ENCODE data around the gene NR6A1. TPM values are rescaled to one million over a fixed set of nuclear protein-coding genes. Genes with fewer than 3 reads are reported as not detected.
A peak's percentile ranks its signal among the peaks of the same experiment; 100 is the strongest.
"Not testable (repeated sequence)": the region's sequence is repeated elsewhere in the genome, so short reads cannot be mapped to it uniquely, and the experiment has no call there.

NR6A1 gene
- total RNA-seq, 2 experiments from 2014 or later: 0.74 to 1.1 TPM

- Mint-ChIP-seq H3K4me1 (ENCODE audit: low read depth) (peaks cover 35% of the 10 kb centered on the region), H3K4me3 (no peak overlapping the region), H3K27me3 (peaks cover 51% of the 10 kb centered on the region)
These were observed 3.2 kb upstream of the NR6A1 start for GRCh38 chr9:124774129-124774978.

GRCh38 chr9:124773473-124774128, 2.5 kb upstream of the NR6A1 start:
- POLR2A ChIA-PET: interaction anchor here (0.6 to 8.8 kb wide), 3 partner anchors 84 to 904 kb away, joined by 3 to 120 read pairs (median 9); partner anchors contain the start of genes ARPC5L, RPL35 and WDR38
- peaks cover 54% of the 10 kb centered on the region for H3K27me3 Mint-ChIP-seq
- H3K36me3 Mint-ChIP-seq (ENCODE audit: low read depth): no peaks in the 10 kb centered on the region
- no peak for TF ChIP-seq CTCF (IDR thresholded peaks at IDR 0.05)
- H3K27ac Mint-ChIP-seq: no peak overlapping the region
- CTCF ChIA-PET: interaction anchor here (0.6 to 13.8 kb wide), 15 partner anchors 7 to 595 kb away, joined by 3 to 431 read pairs (median 5); partner anchors contain the start of genes ARPC5L, RPL35 and WDR38
- H3K4me3 Mint-ChIP-seq: peak overlapping the region; percentile 22
- DNase-seq (no peak), ATAC-seq (no peak)
- H3K4me1 Mint-ChIP-seq (ENCODE audit: low read depth): peaks cover 40% of the 10 kb centered on the region
- no peaks in the 10 kb centered on the region for H3K9me3 Mint-ChIP-seq
- intact Hi-C loops (cut with micrococcal nuclease): loop anchor here (1.0 kb wide), 1 partner anchor 80 kb away; the partner anchor contains the start of gene WDR38

More at GRCh38 chr9:124774129-124774978, 3.2 kb upstream of the NR6A1 start:
- no peaks in the 10 kb centered on the region for H3K9me3 Mint-ChIP-seq
- ATAC-seq: peak; percentile 37
- TF ChIP-seq CTCF (IDR thresholded peaks at IDR 0.05): peak; percentile 81
- CTCF ChIA-PET: interaction anchor here (0.6 to 13.8 kb wide), 21 partner anchors 8 to 594 kb away, joined by 3 to 431 read pairs (median 4); partner anchors contain the start of genes ARPC5L, RPL35 and WDR38
- intact Hi-C loops (cut with micrococcal nuclease): loop anchor here (1.0 kb wide), 1 partner anchor 79 kb away; the partner anchor contains the start of gene WDR38
- H3K36me3 Mint-ChIP-seq (ENCODE audit: low read depth): no peaks in the 10 kb centered on the region
- POLR2A ChIA-PET: interaction anchor here (0.8 to 8.8 kb wide), 3 partner anchors 34 to 95 kb away, joined by 3 to 120 read pairs (median 9); partner anchors contain the start of genes ARPC5L, RPL35 and WDR38
- H3K27ac Mint-ChIP-seq: no peak overlapping the region
- DNase-seq: peak; percentile 93

- DNase-seq; H3K27ac Mint-ChIP-seq; H3K9me3 Mint-ChIP-seq; intact Hi-C loops (cut with micrococcal nuclease); ATAC-seq; H3K36me3 Mint-ChIP-seq (ENCODE audit: low read depth): not testable (repeated sequence)
- Mint-ChIP-seq H3K4me1 (ENCODE audit: low read depth) (peaks cover 40% of the 10 kb centered on the region), H3K4me3 (peak overlapping the region; percentile 80), H3K27me3 (peaks cover 55% of the 10 kb centered on the region)
- ChIA-PET POLR2A (interaction anchor here (0.6 to 8.8 kb wide), 3 partner anchors 84 to 904 kb away, joined by 3 to 120 read pairs (median 9); partner anchors contain the start of genes ARPC5L, RPL35 and WDR38), CTCF (interaction anchor here (0.7 to 13.8 kb wide), 15 partner anchors 9 to 385 kb away, joined by 3 to 431 read pairs (median 6); partner anchors contain the start of genes ARPC5L, RPL35 and WDR38)
These were observed 1.8 kb upstream of the NR6A1 start for GRCh38 chr9:124772877-124773276.

GRCh38 chr9:124771867-124772679, 962 bp upstream of the NR6A1 start:
- ATAC-seq (no peak), DNase-seq (peak; percentile 42)
- ChIA-PET CTCF (interaction anchor here (0.7 to 13.8 kb wide), 34 partner anchors 9 to 603 kb away, joined by 3 to 431 read pairs (median 4); partner anchors contain the start of genes ARPC5L, RPL35 and WDR38), POLR2A (interaction anchor here (0.6 to 8.8 kb wide), 5 partner anchors 8 to 99 kb away, joined by 3 to 120 read pairs (median 9); partner anchors contain the start of genes ARPC5L, RPL35 and WDR38)
- H3K27me3 Mint-ChIP-seq: peaks cover 59% of the 10 kb centered on the region
- peak; percentile 99 for TF ChIP-seq CTCF (IDR thresholded peaks at IDR 0.05)
- H3K27ac Mint-ChIP-seq: no peak overlapping the region
- H3K4me3 Mint-ChIP-seq: peak overlapping the region; percentile 80
- H3K36me3 Mint-ChIP-seq (ENCODE audit: low read depth): no peaks in the 10 kb centered on the region
- H3K9me3 Mint-ChIP-seq: no peaks in the 10 kb centered on the region
- peaks cover 38% of the 10 kb centered on the region for H3K4me1 Mint-ChIP-seq (ENCODE audit: low read depth)
- intact Hi-C loops (cut with micrococcal nuclease): no loop called here
